GM15510 (cell line): Measurements from ENCODE around the gene IGHMBP2.

Source experiments
- POLR2A ChIP-seq: IDR thresholded peaks from 3 replicates; pipeline ENCODE4 v1.6.1; 2011; ENCODE audit warnings: borderline replicate concordance; ENCODE audit not compliant: insufficient read length; ENCODE audit errors: extremely low read depth

Gene IGHMBP2

GRCh38 chr11:68958211-68958610, 54.5 kb downstream of the IGHMBP2 start:
- no peak for TF ChIP-seq POLR2A

- no peak for TF ChIP-seq POLR2A
Measured at GRCh38 chr11:68959465-68960293, 56.0 kb downstream of the IGHMBP2 start.

GRCh38 chr11:68960294-68961071, 56.8 kb downstream of the IGHMBP2 start:
- TF ChIP-seq POLR2A: no peak

GRCh38 chr11:68961245-68961644, 57.6 kb downstream of the IGHMBP2 start:
- TF ChIP-seq POLR2A: no peak

GRCh38 chr11:68962527-68963250, 59.0 kb downstream of the IGHMBP2 start:
- TF ChIP-seq POLR2A: no peak

GRCh38 chr11:68963779-68964178, 60.1 kb downstream of the IGHMBP2 start:
- no peak for TF ChIP-seq POLR2A

GRCh38 chr11:68965901-68966853, 62.5 kb downstream of the IGHMBP2 start:
- no peak for TF ChIP-seq POLR2A

GRCh38 chr11:68966894-68967780, 63.4 kb downstream of the IGHMBP2 start:
- no peak for TF ChIP-seq POLR2A

GRCh38 chr11:68968306-68969250, 64.9 kb downstream of the IGHMBP2 start:
- TF ChIP-seq POLR2A: no peak

- no peak for TF ChIP-seq POLR2A
Measured at GRCh38 chr11:68969386-68969785, 65.7 kb downstream of the IGHMBP2 start.

GRCh38 chr11:68970921-68971636, 67.4 kb downstream of the IGHMBP2 start:
- no peak for TF ChIP-seq POLR2A

GRCh38 chr11:68973219-68973618, 69.5 kb downstream of the IGHMBP2 start:
- no peak for TF ChIP-seq POLR2A
